WTC11 (cell line): ENCODE results near the gene ZNF667. TPM values are rescaled to one million over a fixed set of nuclear protein-coding genes. Genes with fewer than 3 reads are reported as not detected.

Experiments used
- ATAC-seq: fragments of 200-7000 bp; cut with Tn5 transposase; 2 replicates; pipeline ENCODE4 v1.10.0; 2021; ENCODE audit warnings: mild to moderate bottlenecking, moderate library complexity
- CTCF ChIA-PET: fragments of 300-600 bp; sonication (Branson Sonifier 250); formaldehyde crosslinking; loops from one replicate; lab custom pipeline; 2021; ENCODE audit warnings: antibody characterized with exemption; lab: Charles Lee
- POLR2A ChIA-PET: fragments of 350-600 bp; sonication (Branson Sonifier 250); formaldehyde crosslinking; loops from one replicate; lab custom pipeline; 2021; ENCODE audit warnings: antibody characterized with exemption; lab: Charles Lee
- DNase-seq: peaks from one replicate; pipeline ENCODE4 v3.0.0; 2021; ENCODE audit warnings: low spot score
- H3K27ac Mint-ChIP-seq: 2 replicates; pipeline ENCODE4 v1.8.0; 2021; ENCODE audit warnings: mixed read lengths
- H3K27me3 Mint-ChIP-seq: 2 replicates; pipeline ENCODE4 v1.8.0; 2021; ENCODE audit warnings: low read depth, mild to moderate bottlenecking, moderate library complexity, mixed read lengths
- H3K36me3 Mint-ChIP-seq: 2 replicates; pipeline ENCODE4 v1.8.0; 2021; ENCODE audit warnings: mixed read lengths
- H3K4me1 Mint-ChIP-seq: 2 replicates; pipeline ENCODE4 v1.8.0; 2022; ENCODE audit warnings: mixed read lengths
- H3K4me3 Mint-ChIP-seq: 2 replicates; pipeline ENCODE4 v1.8.0; 2021; ENCODE audit warnings: mild to moderate bottlenecking, moderate library complexity, mixed read lengths
- H3K9me3 Mint-ChIP-seq: 2 replicates; pipeline ENCODE4 v1.8.0; 2021; ENCODE audit warnings: mixed read lengths
- ATF1 ChIP-seq: sonication (generic); formaldehyde crosslinking; IDR thresholded peaks from 2 replicates; pipeline ENCODE4 v1.8.1; 2023; ENCODE audit warnings: mild to moderate bottlenecking, moderate library complexity, missing genetic modification reagents
- ELF4 ChIP-seq: sonication (generic); formaldehyde crosslinking; IDR thresholded peaks from 2 replicates; pipeline ENCODE4 v1.8.1; 2022; ENCODE audit warnings: low read depth, mild to moderate bottlenecking, moderate library complexity, missing genetic modification reagents
- ESRRA ChIP-seq: sonication (generic); formaldehyde crosslinking; IDR thresholded peaks from 2 replicates; pipeline ENCODE4 v1.8.1; 2022; ENCODE audit warnings: mild to moderate bottlenecking, missing genetic modification reagents, borderline replicate concordance
- ETV6 ChIP-seq: sonication (generic); formaldehyde crosslinking; IDR thresholded peaks from 2 replicates; pipeline ENCODE4 v1.8.1; 2022; ENCODE audit warnings: mild to moderate bottlenecking, missing genetic modification reagents
- FOXK1 ChIP-seq: sonication (generic); formaldehyde crosslinking; IDR thresholded peaks from 2 replicates; pipeline ENCODE4 v1.8.0; 2022; ENCODE audit warnings: mild to moderate bottlenecking, moderate library complexity, missing genetic modification reagents
- HMGA2 ChIP-seq: fragments of 250-450 bp; sonication (Bioruptor Pico); IDR thresholded peaks from 2 replicates; pipeline ENCODE4 v1.4.0; 2021; ENCODE audit warnings: mild to moderate bottlenecking, moderate library complexity
- KAT7 ChIP-seq: sonication (generic); formaldehyde crosslinking; IDR thresholded peaks from 2 replicates; pipeline ENCODE4 v1.8.1; 2023; ENCODE audit warnings: missing genetic modification reagents, mild to moderate bottlenecking, borderline replicate concordance
- MXD4 ChIP-seq: fragments of 250-450 bp; sonication (Bioruptor Pico); IDR thresholded peaks from 2 replicates; pipeline ENCODE4 v1.8.0; 2021; ENCODE audit warnings: mild to moderate bottlenecking, moderate library complexity, borderline replicate concordance
- MYBL2 ChIP-seq: sonication (generic); formaldehyde crosslinking; IDR thresholded peaks from 2 replicates; pipeline ENCODE4 v1.8.1; 2023; ENCODE audit warnings: mild to moderate bottlenecking, moderate library complexity, missing genetic modification reagents
- NFATC4 ChIP-seq: fragments of 250-450 bp; sonication (Bioruptor Pico); IDR thresholded peaks from 2 replicates; pipeline ENCODE4 v1.9.0; 2021; ENCODE audit warnings: mild to moderate bottlenecking
- NFE2L1 ChIP-seq: sonication (generic); formaldehyde crosslinking; IDR thresholded peaks from 2 replicates; pipeline ENCODE4 v1.8.1; 2023; ENCODE audit warnings: missing genetic modification reagents
- NR3C1 ChIP-seq: sonication (generic); formaldehyde crosslinking; conservative IDR thresholded peaks from 2 replicates; pipeline ENCODE4 v1.8.1; 2023; ENCODE audit warnings: low read depth, mild to moderate bottlenecking, missing genetic modification reagents
- RELA ChIP-seq: sonication (generic); formaldehyde crosslinking; IDR thresholded peaks from 2 replicates; pipeline ENCODE4 v1.8.1; 2022; ENCODE audit warnings: missing genetic modification reagents, mild to moderate bottlenecking, borderline replicate concordance
- ZNF121 ChIP-seq: sonication (generic); formaldehyde crosslinking; IDR thresholded peaks from 2 replicates; pipeline ENCODE4 v1.8.0; 2023; ENCODE audit warnings: missing genetic modification reagents
- ZNF138 ChIP-seq: sonication (generic); formaldehyde crosslinking; conservative IDR thresholded peaks from 2 replicates; pipeline ENCODE4 v1.8.1; 2022; ENCODE audit warnings: mild to moderate bottlenecking, moderate library complexity, missing genetic modification reagents
- ZNF219 ChIP-seq: sonication (generic); formaldehyde crosslinking; IDR thresholded peaks from 2 replicates; pipeline ENCODE4 v1.8.0; 2023; ENCODE audit warnings: missing genetic modification reagents, mild to moderate bottlenecking, borderline replicate concordance
- ZNF317 ChIP-seq: sonication (generic); formaldehyde crosslinking; IDR thresholded peaks from 2 replicates; pipeline ENCODE4 v1.8.1; 2023; ENCODE audit warnings: low read depth, mild to moderate bottlenecking, moderate library complexity, missing genetic modification reagents, borderline replicate concordance
- ZNF396 ChIP-seq: fragments of 250-450 bp; sonication (Bioruptor Pico); IDR thresholded peaks from 2 replicates; pipeline ENCODE4 v1.8.0; 2021; ENCODE audit warnings: mild to moderate bottlenecking, moderate library complexity, borderline replicate concordance
- total RNA-seq: library from RNA; stranded (reverse); gene quantifications from 3 replicates; pipeline ENCODE4 v1.2.3, GENCODE V29; 2021
- TF ChIP-seq, protein P1 (sequence below): sonication (generic); formaldehyde crosslinking; IDR thresholded peaks from 2 replicates; pipeline ENCODE4 v1.8.1; 2022; ENCODE audit warnings: low read depth, mild to moderate bottlenecking, moderate library complexity, missing genetic modification reagents, borderline replicate concordance
- TF ChIP-seq, protein P2 (sequence below): sonication (generic); formaldehyde crosslinking; IDR thresholded peaks from 2 replicates; pipeline ENCODE4 v1.8.1; 2023; ENCODE audit warnings: mild to moderate bottlenecking, missing genetic modification reagents, borderline replicate concordance
- TF ChIP-seq, protein P3 (sequence below): sonication (generic); formaldehyde crosslinking; IDR thresholded peaks from 2 replicates; pipeline ENCODE4 v1.8.0; 2023; ENCODE audit warnings: missing genetic modification reagents
- TF ChIP-seq, protein P4 (sequence below): sonication (generic); formaldehyde crosslinking; IDR thresholded peaks from 2 replicates; pipeline ENCODE4 v1.8.1; 2023; ENCODE audit warnings: mild to moderate bottlenecking, missing genetic modification reagents
- TF ChIP-seq, protein P5 (sequence below): fragments of 250-450 bp; sonication (Bioruptor Pico); IDR thresholded peaks from 2 replicates; pipeline ENCODE4 v1.8.0; 2021; ENCODE audit warnings: mild to moderate bottlenecking
- TF ChIP-seq, protein P6 (sequence below): sonication (generic); formaldehyde crosslinking; IDR thresholded peaks from 2 replicates; pipeline ENCODE4 v1.8.0; 2023; ENCODE audit warnings: mild to moderate bottlenecking, missing genetic modification reagents

ZNF667 gene
- total RNA-seq, 1 experiment from 2014 or later = 10.8 TPM

DNA sequence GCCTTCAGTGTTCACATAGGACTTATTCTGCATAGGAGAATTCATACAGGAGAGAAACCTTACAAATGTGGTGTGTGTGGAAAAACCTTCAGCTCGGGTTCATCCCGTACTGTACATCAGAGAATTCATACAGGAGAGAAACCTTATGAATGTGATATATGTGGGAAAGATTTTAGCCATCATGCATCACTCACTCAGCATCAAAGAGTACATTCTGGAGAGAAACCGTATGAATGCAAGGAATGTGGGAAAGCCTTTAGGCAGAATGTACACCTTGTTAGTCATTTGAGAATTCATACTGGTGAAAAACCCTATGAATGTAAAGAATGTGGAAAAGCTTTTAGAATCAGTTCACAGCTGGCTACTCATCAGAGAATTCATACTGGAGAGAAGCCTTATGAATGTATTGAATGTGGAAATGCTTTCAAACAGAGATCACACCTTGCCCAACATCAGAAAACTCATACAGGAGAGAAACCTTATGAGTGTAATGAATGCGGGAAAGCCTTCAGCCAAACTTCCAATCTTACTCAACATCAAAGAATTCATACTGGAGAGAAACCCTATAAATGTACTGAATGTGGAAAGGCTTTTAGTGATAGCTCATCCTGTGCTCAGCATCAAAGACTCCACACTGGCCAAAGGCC is 48.2 kb upstream of the ZNF667 start:
- Mint-ChIP-seq H3K4me3 (no peak overlapping the region), H3K27me3 (peaks cover 11% of the 10 kb centered on the region), H3K27ac (no peak overlapping the region), H3K9me3 (peaks cover 91% of the 10 kb centered on the region), H3K36me3 (peaks cover 80% of the 10 kb centered on the region), H3K4me1 (no peaks in the 10 kb centered on the region)
- DNase-seq (no peak), ATAC-seq (no peak)
- ChIA-PET POLR2A (no interaction called here), CTCF (no interaction called here)
- TF ChIP-seq, protein P1, sequence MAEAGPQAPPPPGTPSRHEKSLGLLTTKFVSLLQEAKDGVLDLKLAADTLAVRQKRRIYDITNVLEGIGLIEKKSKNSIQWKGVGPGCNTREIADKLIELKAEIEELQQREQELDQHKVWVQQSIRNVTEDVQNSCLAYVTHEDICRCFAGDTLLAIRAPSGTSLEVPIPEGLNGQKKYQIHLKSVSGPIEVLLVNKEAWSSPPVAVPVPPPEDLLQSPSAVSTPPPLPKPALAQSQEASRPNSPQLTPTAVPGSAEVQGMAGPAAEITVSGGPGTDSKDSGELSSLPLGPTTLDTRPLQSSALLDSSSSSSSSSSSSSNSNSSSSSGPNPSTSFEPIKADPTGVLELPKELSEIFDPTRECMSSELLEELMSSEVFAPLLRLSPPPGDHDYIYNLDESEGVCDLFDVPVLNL = no peak
- TF ChIP-seq ZNF121 (CRISPR knock-in tag) (no peak), FOXK1 (CRISPR knock-in tag) (no peak), HMGA2 (CRISPR knock-in tag) (no peak), KAT7 (CRISPR knock-in tag) (no peak), ZNF396 (no peak), ZNF219 (CRISPR knock-in tag) (no peak)
- TF ChIP-seq, protein P2, sequence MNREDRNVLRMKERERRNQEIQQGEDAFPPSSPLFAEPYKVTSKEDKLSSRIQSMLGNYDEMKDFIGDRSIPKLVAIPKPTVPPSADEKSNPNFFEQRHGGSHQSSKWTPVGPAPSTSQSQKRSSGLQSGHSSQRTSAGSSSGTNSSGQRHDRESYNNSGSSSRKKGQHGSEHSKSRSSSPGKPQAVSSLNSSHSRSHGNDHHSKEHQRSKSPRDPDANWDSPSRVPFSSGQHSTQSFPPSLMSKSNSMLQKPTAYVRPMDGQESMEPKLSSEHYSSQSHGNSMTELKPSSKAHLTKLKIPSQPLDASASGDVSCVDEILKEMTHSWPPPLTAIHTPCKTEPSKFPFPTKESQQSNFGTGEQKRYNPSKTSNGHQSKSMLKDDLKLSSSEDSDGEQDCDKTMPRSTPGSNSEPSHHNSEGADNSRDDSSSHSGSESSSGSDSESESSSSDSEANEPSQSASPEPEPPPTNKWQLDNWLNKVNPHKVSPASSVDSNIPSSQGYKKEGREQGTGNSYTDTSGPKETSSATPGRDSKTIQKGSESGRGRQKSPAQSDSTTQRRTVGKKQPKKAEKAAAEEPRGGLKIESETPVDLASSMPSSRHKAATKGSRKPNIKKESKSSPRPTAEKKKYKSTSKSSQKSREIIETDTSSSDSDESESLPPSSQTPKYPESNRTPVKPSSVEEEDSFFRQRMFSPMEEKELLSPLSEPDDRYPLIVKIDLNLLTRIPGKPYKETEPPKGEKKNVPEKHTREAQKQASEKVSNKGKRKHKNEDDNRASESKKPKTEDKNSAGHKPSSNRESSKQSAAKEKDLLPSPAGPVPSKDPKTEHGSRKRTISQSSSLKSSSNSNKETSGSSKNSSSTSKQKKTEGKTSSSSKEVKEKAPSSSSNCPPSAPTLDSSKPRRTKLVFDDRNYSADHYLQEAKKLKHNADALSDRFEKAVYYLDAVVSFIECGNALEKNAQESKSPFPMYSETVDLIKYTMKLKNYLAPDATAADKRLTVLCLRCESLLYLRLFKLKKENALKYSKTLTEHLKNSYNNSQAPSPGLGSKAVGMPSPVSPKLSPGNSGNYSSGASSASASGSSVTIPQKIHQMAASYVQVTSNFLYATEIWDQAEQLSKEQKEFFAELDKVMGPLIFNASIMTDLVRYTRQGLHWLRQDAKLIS (CRISPR knock-in tag) = no peak
- TF ChIP-seq, protein P3, sequence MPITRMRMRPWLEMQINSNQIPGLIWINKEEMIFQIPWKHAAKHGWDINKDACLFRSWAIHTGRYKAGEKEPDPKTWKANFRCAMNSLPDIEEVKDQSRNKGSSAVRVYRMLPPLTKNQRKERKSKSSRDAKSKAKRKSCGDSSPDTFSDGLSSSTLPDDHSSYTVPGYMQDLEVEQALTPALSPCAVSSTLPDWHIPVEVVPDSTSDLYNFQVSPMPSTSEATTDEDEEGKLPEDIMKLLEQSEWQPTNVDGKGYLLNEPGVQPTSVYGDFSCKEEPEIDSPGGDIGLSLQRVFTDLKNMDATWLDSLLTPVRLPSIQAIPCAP (CRISPR knock-in tag) = no peak

DNA sequence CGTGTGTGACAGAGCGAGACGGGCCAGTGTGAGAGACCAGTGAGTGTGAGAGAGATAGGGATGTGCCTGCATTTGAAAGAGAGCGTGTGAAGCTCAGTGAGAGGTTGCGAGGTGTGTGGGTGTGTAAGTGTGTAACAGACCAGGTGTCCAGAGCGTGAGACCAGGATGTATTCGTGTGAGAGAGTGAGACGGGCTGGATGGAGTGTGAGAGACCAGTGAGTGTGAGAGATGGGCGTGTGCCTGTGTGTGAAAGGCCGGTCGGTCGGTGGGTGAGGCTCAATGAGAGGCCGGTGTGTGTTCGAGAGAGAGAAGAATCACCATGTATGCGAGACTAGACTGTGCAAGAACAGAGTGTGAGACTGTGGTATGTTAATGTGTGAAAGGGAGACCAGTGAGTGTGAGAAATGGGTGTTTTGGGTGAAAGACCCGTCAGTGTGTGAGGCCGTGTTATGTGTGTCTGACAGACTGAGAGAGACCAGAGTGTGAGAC is 31.2 kb upstream of the ZNF667 start:
- Mint-ChIP-seq H3K4me1 (peaks cover 4% of the 10 kb centered on the region), H3K9me3 (peaks cover 50% of the 10 kb centered on the region), H3K27ac (no peak overlapping the region), H3K27me3 (peaks cover 4% of the 10 kb centered on the region), H3K36me3 (peaks cover 21% of the 10 kb centered on the region), H3K4me3 (no peak overlapping the region)
- CTCF ChIA-PET = no interaction called here
- DNase-seq (no peak), ATAC-seq (no peak)
- POLR2A ChIA-PET = no interaction called here
- TF ChIP-seq MXD4 (CRISPR knock-in tag) (no peak), ETV6 (CRISPR knock-in tag) (no peak), MYBL2 (CRISPR knock-in tag) (no peak), ATF1 (CRISPR knock-in tag) (no peak), ESRRA (CRISPR knock-in tag) (no peak), RELA (no peak), ZNF317 (CRISPR knock-in tag) (no peak), NR3C1 (CRISPR knock-in tag) (no peak), FOXK1 (CRISPR knock-in tag) (no peak), ELF4 (CRISPR knock-in tag) (no peak), NFATC4 (CRISPR knock-in tag) (no peak), NFE2L1 (CRISPR knock-in tag) (no peak), ZNF138 (CRISPR knock-in tag) (no peak), ZNF219 (CRISPR knock-in tag) (no peak)
- TF ChIP-seq, protein P4, sequence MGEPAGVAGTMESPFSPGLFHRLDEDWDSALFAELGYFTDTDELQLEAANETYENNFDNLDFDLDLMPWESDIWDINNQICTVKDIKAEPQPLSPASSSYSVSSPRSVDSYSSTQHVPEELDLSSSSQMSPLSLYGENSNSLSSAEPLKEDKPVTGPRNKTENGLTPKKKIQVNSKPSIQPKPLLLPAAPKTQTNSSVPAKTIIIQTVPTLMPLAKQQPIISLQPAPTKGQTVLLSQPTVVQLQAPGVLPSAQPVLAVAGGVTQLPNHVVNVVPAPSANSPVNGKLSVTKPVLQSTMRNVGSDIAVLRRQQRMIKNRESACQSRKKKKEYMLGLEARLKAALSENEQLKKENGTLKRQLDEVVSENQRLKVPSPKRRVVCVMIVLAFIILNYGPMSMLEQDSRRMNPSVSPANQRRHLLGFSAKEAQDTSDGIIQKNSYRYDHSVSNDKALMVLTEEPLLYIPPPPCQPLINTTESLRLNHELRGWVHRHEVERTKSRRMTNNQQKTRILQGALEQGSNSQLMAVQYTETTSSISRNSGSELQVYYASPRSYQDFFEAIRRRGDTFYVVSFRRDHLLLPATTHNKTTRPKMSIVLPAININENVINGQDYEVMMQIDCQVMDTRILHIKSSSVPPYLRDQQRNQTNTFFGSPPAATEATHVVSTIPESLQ (CRISPR knock-in tag) = no peak
- TF ChIP-seq, protein P5, sequence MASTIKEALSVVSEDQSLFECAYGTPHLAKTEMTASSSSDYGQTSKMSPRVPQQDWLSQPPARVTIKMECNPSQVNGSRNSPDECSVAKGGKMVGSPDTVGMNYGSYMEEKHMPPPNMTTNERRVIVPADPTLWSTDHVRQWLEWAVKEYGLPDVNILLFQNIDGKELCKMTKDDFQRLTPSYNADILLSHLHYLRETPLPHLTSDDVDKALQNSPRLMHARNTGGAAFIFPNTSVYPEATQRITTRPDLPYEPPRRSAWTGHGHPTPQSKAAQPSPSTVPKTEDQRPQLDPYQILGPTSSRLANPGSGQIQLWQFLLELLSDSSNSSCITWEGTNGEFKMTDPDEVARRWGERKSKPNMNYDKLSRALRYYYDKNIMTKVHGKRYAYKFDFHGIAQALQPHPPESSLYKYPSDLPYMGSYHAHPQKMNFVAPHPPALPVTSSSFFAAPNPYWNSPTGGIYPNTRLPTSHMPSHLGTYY = no peak
- TF ChIP-seq, protein P6, sequence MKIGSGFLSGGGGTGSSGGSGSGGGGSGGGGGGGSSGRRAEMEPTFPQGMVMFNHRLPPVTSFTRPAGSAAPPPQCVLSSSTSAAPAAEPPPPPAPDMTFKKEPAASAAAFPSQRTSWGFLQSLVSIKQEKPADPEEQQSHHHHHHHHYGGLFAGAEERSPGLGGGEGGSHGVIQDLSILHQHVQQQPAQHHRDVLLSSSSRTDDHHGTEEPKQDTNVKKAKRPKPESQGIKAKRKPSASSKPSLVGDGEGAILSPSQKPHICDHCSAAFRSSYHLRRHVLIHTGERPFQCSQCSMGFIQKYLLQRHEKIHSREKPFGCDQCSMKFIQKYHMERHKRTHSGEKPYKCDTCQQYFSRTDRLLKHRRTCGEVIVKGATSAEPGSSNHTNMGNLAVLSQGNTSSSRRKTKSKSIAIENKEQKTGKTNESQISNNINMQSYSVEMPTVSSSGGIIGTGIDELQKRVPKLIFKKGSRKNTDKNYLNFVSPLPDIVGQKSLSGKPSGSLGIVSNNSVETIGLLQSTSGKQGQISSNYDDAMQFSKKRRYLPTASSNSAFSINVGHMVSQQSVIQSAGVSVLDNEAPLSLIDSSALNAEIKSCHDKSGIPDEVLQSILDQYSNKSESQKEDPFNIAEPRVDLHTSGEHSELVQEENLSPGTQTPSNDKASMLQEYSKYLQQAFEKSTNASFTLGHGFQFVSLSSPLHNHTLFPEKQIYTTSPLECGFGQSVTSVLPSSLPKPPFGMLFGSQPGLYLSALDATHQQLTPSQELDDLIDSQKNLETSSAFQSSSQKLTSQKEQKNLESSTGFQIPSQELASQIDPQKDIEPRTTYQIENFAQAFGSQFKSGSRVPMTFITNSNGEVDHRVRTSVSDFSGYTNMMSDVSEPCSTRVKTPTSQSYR (CRISPR knock-in tag) = no peak
